Central memory CD8-positive, alpha-beta T cell (primary cell): ENCODE measurements around the gene APOA1.
"Not testable (repeated sequence)": the region's sequence is repeated elsewhere in the genome, so short reads cannot be mapped to it uniquely, and the experiment has no call there.

Source experiments
- ATAC-seq: fragments of 150-1000 bp; cut with Tn5 transposase; replicated peaks from 2 replicates; pipeline ENCODE4 v1.10.0; 2022; ENCODE audit warnings: mild to moderate bottlenecking, moderate FRiP score, moderate number of reproducible peaks; ENCODE audit not compliant: poor library complexity, severe bottlenecking; ENCODE audit errors: extremely low read depth
- DNase-seq, 2 donors: peaks; one replicate each; pipeline ENCODE4 v3.0.0; 2021; ENCODE audit warnings: low spot score in 2 of 2
- H3K27ac Mint-ChIP-seq: one replicate; pipeline ENCODE4 v1.8.0; 2022; ENCODE audit warnings: low read depth, mild to moderate bottlenecking, moderate library complexity, mixed read lengths
- H3K27me3 Mint-ChIP-seq: one replicate; pipeline ENCODE4 v1.8.0; 2022; ENCODE audit warnings: mixed read lengths
- H3K36me3 Mint-ChIP-seq: one replicate; pipeline ENCODE4 v1.8.0; 2022; ENCODE audit warnings: mild to moderate bottlenecking, moderate library complexity, mixed read lengths; ENCODE audit not compliant: insufficient read depth
- H3K4me1 Mint-ChIP-seq: one replicate; pipeline ENCODE4 v1.8.0; 2022; ENCODE audit warnings: mixed read lengths
- H3K4me3 Mint-ChIP-seq: one replicate; pipeline ENCODE4 v1.8.0; 2022; ENCODE audit warnings: mild to moderate bottlenecking, moderate library complexity, mixed read lengths
- H3K9me3 Mint-ChIP-seq: one replicate; pipeline ENCODE4 v1.8.0; 2022; ENCODE audit warnings: mixed read lengths

The APOA1 gene

DNA sequence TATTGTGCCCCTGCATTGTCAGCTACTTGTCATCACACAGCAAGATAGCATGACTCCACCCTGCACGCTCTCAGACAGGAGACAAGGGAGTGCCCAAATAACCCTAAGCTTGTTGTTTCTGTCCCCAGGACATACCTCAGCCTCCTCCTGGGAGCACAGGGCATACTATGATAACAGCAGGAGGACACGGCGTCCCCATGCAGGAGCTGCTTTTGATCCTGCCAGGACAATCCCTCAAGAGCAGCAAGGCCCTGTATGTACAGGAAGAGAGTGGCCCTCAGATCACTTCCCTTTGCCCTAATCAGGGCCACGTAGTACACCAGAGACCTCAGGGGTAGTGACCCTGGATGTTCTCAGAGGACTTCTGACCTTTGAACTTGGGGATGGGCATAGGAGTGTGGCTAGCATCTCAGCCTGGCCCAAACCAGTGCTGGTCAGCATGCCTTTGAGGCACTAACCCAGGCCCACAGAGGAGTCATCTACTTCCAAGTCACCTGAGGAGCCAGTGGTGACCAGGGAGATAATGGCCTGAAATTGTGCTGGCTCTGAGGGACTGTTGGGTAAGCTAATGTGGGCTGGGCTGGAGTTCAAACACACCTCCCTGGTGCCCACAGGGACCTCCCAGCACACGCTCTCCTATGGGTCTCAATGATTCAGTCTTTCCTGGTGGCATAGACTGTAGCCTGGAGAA, 23.5 kb downstream of the APOA1 start:
- DNase-seq, result no peak
- Mint-ChIP-seq H3K4me3 (no peak overlapping the region), H3K9me3 (no peaks in the 10 kb centered on the region), H3K36me3 (no peaks in the 10 kb centered on the region), H3K27ac (no peak overlapping the region), H3K27me3 (no peaks in the 10 kb centered on the region), H3K4me1 (peaks cover 6% of the 10 kb centered on the region)
- ATAC-seq, result no peak

DNA sequence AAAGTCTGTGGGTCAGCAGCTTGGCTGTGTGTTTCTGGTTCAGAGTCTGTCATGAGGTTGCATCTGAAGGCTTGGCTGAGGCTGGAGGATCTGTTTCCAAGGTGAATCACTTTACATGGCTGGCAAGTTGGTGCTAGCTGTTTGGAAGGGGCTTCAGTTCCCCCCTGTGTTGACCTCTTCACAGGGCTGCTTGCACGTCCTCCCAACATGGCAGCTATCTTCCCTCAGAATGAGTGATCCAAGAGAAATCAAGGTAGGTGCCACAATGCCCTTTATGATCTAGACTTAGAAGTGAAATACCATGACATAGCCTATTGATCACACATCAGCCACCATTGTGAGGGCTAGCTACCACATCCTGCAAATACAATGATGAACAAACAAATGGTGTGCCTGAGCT, 24.3 kb downstream of the APOA1 start:
- H3K9me3 Mint-ChIP-seq, result no peaks in the 10 kb centered on the region

DNA sequence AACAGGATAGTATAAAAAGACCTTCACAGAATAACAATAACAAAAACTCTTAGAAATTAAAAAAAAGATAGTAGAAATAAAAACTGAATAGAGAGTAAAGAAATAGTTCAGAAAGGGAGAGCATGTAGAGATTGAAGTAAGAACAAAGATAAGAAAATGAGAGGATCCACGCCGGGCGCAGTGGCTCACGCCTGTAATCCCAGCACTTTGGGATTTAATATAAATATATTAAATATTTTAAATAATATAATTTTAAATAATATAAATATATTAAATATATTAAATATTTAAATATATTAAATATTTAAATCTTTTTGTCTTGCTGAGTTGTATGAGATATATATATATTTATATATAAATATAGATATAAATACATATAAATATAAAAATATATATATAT, 25.3 kb downstream of the APOA1 start:
- DNase-seq, result no peak
- Mint-ChIP-seq H3K4me1 (peaks cover 6% of the 10 kb centered on the region), H3K9me3 (no peaks in the 10 kb centered on the region)

More for the DNA sequence above, 24.3 kb downstream of the APOA1 start:
- no peak for ATAC-seq
- peaks cover 6% of the 10 kb centered on the region for H3K4me1 Mint-ChIP-seq
- DNase-seq, result no peak
- no peak overlapping the region for H3K4me3 Mint-ChIP-seq
- H3K27me3 Mint-ChIP-seq, result no peaks in the 10 kb centered on the region
- no peak overlapping the region for H3K27ac Mint-ChIP-seq
- no peaks in the 10 kb centered on the region for H3K36me3 Mint-ChIP-seq

DNA sequence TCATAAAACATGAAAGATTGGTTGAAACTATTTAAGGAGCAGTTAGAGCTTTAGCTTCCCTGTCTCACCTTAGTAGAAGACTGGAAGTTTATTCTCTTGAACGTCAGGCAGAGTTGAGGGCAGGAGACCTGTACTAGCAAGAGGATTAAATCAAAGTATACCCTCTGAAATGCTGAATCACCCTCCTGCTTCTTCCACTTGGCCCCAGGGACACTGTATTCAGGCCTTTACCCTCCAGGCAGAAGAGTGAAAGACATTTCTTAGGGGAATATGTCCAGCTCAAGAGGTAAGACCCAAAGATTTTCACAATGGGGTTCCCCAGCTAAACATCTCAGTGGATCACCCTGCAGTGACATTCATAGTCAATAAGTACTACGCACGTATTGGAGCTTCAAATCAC, 26.2 kb downstream of the APOA1 start:
- Mint-ChIP-seq H3K36me3 (no peaks in the 10 kb centered on the region), H3K27me3 (no peaks in the 10 kb centered on the region), H3K4me1 (peaks cover 6% of the 10 kb centered on the region), H3K9me3 (no peaks in the 10 kb centered on the region), H3K4me3 (no peak overlapping the region), H3K27ac (no peak overlapping the region)
- ATAC-seq (no peak), DNase-seq (no peak)

More for the DNA sequence above, 25.3 kb downstream of the APOA1 start:
- Mint-ChIP-seq H3K4me3 (no peak overlapping the region), H3K27ac (no peak overlapping the region), H3K27me3 (no peaks in the 10 kb centered on the region), H3K36me3 (no peaks in the 10 kb centered on the region)
- ATAC-seq, result no peak

DNA sequence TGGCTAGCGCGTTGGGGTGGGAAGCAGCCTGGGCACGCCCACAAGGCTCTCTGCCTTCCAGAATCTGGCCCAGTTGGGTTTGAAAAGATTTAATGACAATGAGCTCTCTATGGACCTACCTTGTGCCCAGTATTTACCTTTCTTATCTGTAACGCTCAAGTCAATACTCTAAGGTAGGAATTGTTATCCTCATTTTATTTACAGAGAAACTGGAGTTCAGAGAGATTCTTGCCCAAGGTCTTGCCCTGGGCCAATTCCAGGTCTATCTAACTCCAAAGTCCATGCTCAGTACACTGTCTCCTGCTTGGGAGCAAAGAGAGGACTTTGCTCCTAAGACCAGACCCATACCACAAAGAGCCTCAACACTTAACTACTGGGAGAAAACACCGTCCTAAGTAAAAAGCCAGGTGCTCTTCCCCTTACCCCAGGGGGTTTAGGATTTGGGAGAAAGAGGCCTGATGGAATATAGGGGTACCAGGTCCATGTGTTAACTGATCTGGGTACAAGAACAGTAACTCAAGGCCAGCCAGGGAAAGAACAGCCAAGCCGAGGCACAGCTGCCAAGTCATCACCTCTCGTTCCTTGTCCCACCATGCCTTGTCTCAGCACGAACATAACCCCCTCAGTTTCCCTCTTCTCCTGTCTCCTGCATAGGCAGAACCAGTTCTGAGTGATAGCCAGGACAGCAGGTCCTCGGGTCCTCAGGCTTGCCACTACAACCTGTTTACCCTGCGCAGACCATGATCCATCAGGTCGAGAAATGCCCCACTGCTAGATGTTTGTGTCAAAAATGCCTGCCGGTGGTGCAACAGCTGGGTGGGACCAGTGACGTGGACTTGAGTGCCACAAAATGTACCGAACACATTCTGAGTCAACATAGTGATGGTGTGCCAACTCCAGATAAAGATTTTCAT, 28.9 kb downstream of the APOA1 start:
- H3K36me3 Mint-ChIP-seq, result no peaks in the 10 kb centered on the region
- peaks cover 3% of the 10 kb centered on the region for H3K4me1 Mint-ChIP-seq
- no peak for ATAC-seq
- no peaks in the 10 kb centered on the region for H3K27me3 Mint-ChIP-seq
- no peaks in the 10 kb centered on the region for H3K9me3 Mint-ChIP-seq
- H3K4me3 Mint-ChIP-seq, result no peak overlapping the region
- H3K27ac Mint-ChIP-seq, result no peak overlapping the region
- no peak for DNase-seq

DNA sequence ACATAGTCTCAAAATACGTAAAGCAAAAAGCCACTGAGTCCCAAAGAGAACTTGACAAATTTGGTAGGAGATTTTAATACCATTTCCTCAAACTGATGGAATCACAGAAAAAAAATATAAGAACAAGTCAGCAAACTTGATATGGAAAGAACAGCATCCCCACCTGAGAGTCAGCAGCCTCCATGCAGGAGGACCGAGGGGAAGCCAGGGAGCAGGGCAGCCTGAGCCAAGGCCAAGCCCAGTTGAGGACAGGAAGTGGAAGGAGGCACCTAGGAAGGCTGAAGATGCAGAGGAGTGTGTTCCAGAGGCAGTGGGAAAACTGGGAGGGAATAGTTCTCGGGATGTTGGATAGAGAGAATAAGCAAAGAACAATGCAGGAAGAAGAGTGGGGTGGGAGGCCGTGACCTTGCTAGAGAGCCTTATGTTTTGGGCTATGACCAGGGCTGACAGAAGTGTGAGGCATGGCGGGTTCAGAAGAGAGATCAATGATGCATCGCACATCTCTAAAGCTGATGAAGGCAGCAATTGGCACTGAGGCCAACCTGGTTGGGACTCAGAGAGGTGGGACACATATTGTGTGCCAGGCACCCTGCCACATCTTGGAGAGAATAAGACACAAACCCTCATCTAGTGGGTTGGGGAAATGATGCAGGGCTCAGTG, 29.7 kb downstream of the APOA1 start:
- H3K27ac Mint-ChIP-seq, result no peak overlapping the region
- H3K9me3 Mint-ChIP-seq, result no peaks in the 10 kb centered on the region
- DNase-seq (no peak), ATAC-seq (no peak)
- no peaks in the 10 kb centered on the region for H3K36me3 Mint-ChIP-seq
- no peaks in the 10 kb centered on the region for H3K4me1 Mint-ChIP-seq
- H3K27me3 Mint-ChIP-seq, result no peaks in the 10 kb centered on the region
- no peak overlapping the region for H3K4me3 Mint-ChIP-seq

DNA sequence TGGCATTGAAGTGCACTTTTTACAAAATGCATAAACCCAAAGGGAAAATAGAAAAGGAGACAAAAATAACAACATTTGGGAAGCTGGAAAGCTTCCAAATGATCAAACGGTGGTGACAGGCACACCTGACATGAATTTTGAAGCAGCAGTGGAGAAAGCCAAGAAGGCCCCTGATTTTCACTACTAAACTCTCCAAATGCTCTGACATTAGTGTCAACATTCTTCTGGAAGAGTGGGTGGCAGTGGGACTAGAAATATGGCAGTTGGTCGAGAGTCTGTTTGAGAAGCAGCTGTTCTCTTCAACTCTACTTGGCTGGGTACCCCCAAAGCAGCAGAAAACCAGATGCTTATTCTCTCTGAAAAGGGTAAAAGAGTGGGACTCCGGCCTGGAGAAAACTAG, 33.4 kb downstream of the APOA1 start:
- H3K4me1 Mint-ChIP-seq, result no peaks in the 10 kb centered on the region
- H3K36me3 Mint-ChIP-seq, result no peaks in the 10 kb centered on the region
- H3K9me3 Mint-ChIP-seq, result no peaks in the 10 kb centered on the region
- H3K27me3 Mint-ChIP-seq, result peaks cover 14% of the 10 kb centered on the region
- DNase-seq (no peak), ATAC-seq (no peak)
- H3K27ac Mint-ChIP-seq, result no peak overlapping the region
- no peak overlapping the region for H3K4me3 Mint-ChIP-seq

DNA sequence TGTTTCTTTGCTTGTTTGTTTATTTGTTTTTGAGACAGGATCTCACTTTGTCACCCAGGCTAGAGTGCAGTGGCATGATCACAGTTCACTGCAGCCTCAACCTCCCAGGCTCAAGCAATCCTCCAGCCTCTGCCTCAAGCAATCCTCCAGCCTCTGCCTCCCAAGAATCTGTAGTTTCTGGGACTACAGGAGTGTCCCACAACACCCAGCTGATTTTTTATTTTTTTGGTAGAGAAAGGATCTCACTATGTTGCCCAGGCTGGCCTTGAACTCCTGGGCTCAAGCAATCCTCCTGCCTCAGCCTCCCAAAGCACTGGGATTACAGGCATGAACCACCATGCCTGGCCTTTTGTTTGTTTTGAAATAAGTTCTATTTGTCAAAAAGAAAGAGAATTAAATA, 35.8 kb downstream of the APOA1 start:
- not testable (repeated sequence) for H3K4me1 Mint-ChIP-seq, H3K36me3 Mint-ChIP-seq, H3K4me3 Mint-ChIP-seq, DNase-seq, H3K9me3 Mint-ChIP-seq, ATAC-seq, H3K27ac Mint-ChIP-seq
- peaks cover 14% of the 10 kb centered on the region for H3K27me3 Mint-ChIP-seq

DNA sequence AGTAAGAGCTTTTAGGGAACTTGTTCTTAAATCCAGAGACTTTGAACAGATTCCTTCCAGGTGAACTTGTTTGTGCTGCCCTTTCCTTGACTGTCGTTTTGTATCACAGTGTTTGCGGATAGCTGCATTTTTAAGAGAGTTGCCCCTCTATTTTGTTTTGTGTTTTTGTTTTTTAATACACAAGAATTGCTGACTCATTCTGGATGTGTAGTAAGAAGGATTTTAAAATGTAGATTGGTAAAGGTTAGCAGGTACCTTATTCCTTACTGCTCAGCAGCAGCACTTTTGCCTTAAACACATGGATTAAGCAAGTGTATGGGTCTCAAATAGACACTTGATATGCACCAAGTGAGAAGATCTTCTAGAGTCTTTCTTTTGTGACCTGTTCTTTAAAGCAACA, 36.8 kb downstream of the APOA1 start:
- no peak for ATAC-seq
- Mint-ChIP-seq H3K27ac (no peak overlapping the region), H3K9me3 (no peaks in the 10 kb centered on the region)

DNA sequence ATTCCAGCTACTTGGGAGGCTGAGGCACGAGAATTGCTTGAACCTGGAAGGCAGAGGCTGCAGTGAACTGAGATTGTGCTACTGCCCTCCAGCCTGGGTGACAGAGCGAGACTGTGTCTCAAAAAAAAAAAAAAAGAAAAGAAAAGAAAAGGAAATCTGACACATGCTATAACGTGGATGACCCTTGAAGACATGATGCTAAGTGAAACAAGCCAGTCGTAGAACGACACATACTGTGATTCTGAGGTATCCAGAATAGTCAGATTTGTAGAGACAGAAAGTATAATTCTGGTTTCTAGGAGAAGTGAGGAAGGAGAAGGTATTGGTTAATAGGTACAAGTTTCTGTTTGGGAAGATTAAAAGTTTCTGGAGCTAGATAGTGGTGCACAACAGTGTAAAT, 39.1 kb downstream of the APOA1 start:
- no peak for DNase-seq
- Mint-ChIP-seq H3K27ac (no peak overlapping the region), H3K27me3 (peaks cover 14% of the 10 kb centered on the region), H3K9me3 (no peaks in the 10 kb centered on the region), H3K4me1 (no peaks in the 10 kb centered on the region), H3K4me3 (no peak overlapping the region), H3K36me3 (no peaks in the 10 kb centered on the region)
- ATAC-seq, result no peak

More for the DNA sequence above, 36.8 kb downstream of the APOA1 start:
- H3K36me3 Mint-ChIP-seq, result no peaks in the 10 kb centered on the region
- H3K4me3 Mint-ChIP-seq, result no peak overlapping the region
- no peaks in the 10 kb centered on the region for H3K4me1 Mint-ChIP-seq
- DNase-seq, result no peak
- peaks cover 14% of the 10 kb centered on the region for H3K27me3 Mint-ChIP-seq

DNA sequence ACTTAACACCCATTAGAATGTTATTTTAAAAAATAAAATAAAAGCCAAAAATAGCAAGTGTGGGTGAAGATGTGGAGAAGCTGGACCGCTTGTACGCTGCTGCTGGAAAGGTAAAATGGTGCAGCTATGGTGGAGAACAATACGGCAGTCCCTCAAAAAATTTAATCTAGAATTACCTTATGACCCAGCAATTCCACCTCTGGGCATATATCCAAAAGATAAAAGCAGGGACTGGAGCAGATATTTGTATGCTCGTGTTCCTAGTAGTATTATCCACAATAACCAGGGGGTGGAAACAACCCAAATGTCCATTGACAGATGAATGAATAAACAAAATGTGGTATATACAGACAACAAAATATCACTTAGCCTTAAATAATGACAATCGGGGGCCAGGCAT, 39.6 kb downstream of the APOA1 start:
- ATAC-seq (no peak), DNase-seq (no peak)
- Mint-ChIP-seq H3K4me1 (no peaks in the 10 kb centered on the region), H3K27me3 (peaks cover 14% of the 10 kb centered on the region), H3K36me3 (no peaks in the 10 kb centered on the region), H3K9me3 (no peaks in the 10 kb centered on the region), H3K4me3 (no peak overlapping the region), H3K27ac (no peak overlapping the region)

DNA sequence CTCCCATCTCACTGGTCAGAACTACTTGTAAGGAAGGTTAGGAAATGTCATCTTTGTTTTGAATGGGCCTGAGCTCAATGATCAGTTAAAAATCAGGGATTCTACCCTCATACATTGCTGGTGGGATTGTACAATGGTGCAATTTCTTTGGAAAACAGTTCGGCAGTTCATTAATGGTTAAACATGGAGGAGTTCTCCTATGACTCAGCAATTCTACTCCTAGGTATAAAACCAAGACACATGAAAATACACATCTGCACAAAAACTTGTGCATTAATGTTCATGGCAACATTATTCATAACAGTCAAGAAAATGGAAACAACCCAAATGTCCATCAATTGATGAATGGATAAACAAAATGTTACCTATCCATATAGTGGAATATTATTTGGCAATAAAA, 40.9 kb downstream of the APOA1 start:
- Mint-ChIP-seq H3K4me1 (no peaks in the 10 kb centered on the region), H3K36me3 (no peaks in the 10 kb centered on the region), H3K27ac (peak overlapping the region; percentile 60), H3K27me3 (peaks cover 14% of the 10 kb centered on the region), H3K9me3 (no peaks in the 10 kb centered on the region), H3K4me3 (no peak overlapping the region)
- DNase-seq (no peak), ATAC-seq (no peak)
